ENCODE data around the gene SH3D19. TPM values are rescaled to one million over a fixed set of nuclear protein-coding genes. Genes with fewer than 3 reads are reported as not detected.

The SH3D19 gene
- polyA plus RNA-seq, 2 of the 4 experiments (the other 2 are of a cell fraction), result 15.3 to 22.9 TPM

DNA sequence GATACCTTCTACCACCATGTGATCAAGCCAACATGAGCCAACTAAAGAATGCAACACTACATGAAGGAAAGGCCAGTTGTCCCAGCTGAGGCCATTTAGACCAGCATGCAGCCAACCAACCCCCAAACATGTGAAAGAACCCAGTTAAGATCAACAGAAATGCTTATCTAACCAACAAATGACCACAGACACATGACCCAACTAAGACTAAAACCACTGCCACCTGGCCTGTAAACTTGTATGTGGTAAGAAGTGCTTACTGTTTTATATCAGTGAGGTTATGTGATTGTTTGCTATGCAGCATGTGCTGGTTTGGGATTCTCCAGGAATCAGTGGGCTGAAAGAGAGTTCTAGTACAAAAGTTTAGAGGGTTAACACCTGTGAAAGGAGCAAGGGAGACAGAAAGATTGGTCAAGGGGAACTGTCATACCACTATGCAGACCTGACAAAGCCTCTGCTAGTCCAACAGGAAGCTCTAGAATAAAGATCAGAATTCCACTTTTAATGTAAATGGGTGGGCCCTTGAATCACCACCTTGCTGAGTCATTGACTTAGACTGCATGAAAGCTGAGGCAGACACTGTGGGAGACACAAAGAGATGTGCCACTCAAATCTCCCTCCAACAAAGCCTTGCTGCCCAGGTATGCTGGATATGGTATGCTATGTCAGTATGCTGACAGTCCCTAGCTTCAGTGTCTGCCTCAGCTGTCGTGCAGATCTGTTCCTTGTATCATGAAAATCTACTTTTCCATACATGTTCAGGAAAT is 6.1 kb upstream of the SH3D19 start:
- Histone ChIP-seq H3K4me2 (peak overlapping the region; percentile 35; the same call in 2 of the 3 replicates), H3K27ac (peak overlapping the region; percentile 37 to 58; a peak in 5 of 6 replicates), H3K4me3 (no peak overlapping the region), H3K4me1 (peaks cover 28% of the 10 kb centered on the region), H3K9me3 (no peaks in the 10 kb centered on the region)
- ATAC-seq (peak in 1 of 2 experiments; percentile 77; a peak in 3 of 6 replicates), FAIRE-seq (no peak), DNase-seq (ENCODE audit: low read depth in 1 of 2, low spot score in 1 of 2) (peak in 1 of 2 experiments; percentile 54)
- 89% methylated on average over 1 of the region's 1 CpG for WGBS (ENCODE audit: missing lambda C conversion rate)
- TF ChIP-seq CBX8 (IDR thresholded peaks at IDR 0.05) (no peak), HEYL (CRISPR knock-in tag; IDR thresholded peaks at IDR 0.05) (no peak), MAFK (IDR thresholded peaks at IDR 0.05; ENCODE audit: partially characterized antibody) (peak; percentile 62), TP53 (CRISPR knock-in tag; IDR thresholded peaks at IDR 0.05) (no peak)
- ChIA-PET CTCF (interaction anchor here (0.8 kb wide), 1 partner anchor 13 kb away, joined by 3 read pairs; no protein-coding TSS in a partner anchor), POLR2A (interaction anchor here (0.5 kb wide), 1 partner anchor 69 kb away, joined by 3 read pairs; no protein-coding TSS in a partner anchor)

GRCh38 chr4:151329217-151330007 is 4.0 kb upstream of the SH3D19 start:
- peak in 1 of 2 experiments; percentile 68 for DNase-seq (ENCODE audit: low read depth in 1 of 2, low spot score in 1 of 2)
- no peaks in the 10 kb centered on the region for H3K9me3 ChIP-seq
- 21% methylated on average over 4 of the region's 4 CpGs for WGBS (ENCODE audit: missing lambda C conversion rate)
- H3K4me2 ChIP-seq, result peak overlapping the region; percentile 60
- no peak for ATAC-seq
- CTCF ChIA-PET, result no interaction called here
- FAIRE-seq, result no peak
- peak overlapping the region; percentile 28 to 61; a peak in 4 of 6 replicates for H3K27ac ChIP-seq
- H3K4me1 ChIP-seq, result peaks cover 28% of the 10 kb centered on the region
- POLR2A ChIA-PET, result no interaction called here
- H3K4me3 ChIP-seq, result no peak overlapping the region
- no peak for TF ChIP-seq JUNB (IDR thresholded peaks at IDR 0.05)
- no peak for TF ChIP-seq FOSL2 (IDR thresholded peaks at IDR 0.05)
- TF ChIP-seq FOSL2 (CRISPR knock-in tag; IDR thresholded peaks at IDR 0.05), result peak; percentile 54

GRCh38 chr4:151325949-151326246 is 493 bp upstream of the SH3D19 start:
- ChIA-PET POLR2A (interaction anchor here (0.6 to 2.0 kb wide), 3 partner anchors 10 to 141 kb away, joined by 3 to 15 read pairs (median 4); no protein-coding TSS in a partner anchor), CTCF (interaction anchor here (1.3 kb wide), 1 partner anchor 9 kb away, joined by 3 read pairs; no protein-coding TSS in a partner anchor)
- DNase-seq (ENCODE audit: low read depth in 1 of 2, low spot score in 1 of 2), result no peak
- H3K4me3 ChIP-seq, result peak overlapping the region; percentile 76
- WGBS (ENCODE audit: missing lambda C conversion rate), result 25% methylated on average over 6 of the region's 6 CpGs
- H3K9me3 ChIP-seq, result no peaks in the 10 kb centered on the region
- peak overlapping the region; percentile 80 to 96 for H3K27ac ChIP-seq
- no peak for TF ChIP-seq ESRRA (IDR thresholded peaks at IDR 0.05; ENCODE audit: borderline replicate concordance, low read length)
- TF ChIP-seq HEYL (CRISPR knock-in tag; IDR thresholded peaks at IDR 0.05), result no peak
- TF ChIP-seq NFE2L2 (conservative IDR thresholded peaks at IDR 0.05; ENCODE audit: low read length), result no peak
- no peak for TF ChIP-seq EHMT2 (IDR thresholded peaks at IDR 0.05; ENCODE audit: low read depth)
- TF ChIP-seq CHD2 (IDR thresholded peaks at IDR 0.05; ENCODE audit: low read length, partially characterized antibody), result no peak
- TF ChIP-seq ELK1 (IDR thresholded peaks at IDR 0.05; ENCODE audit: low read depth, low read length), result no peak
- TF ChIP-seq, protein P1, sequence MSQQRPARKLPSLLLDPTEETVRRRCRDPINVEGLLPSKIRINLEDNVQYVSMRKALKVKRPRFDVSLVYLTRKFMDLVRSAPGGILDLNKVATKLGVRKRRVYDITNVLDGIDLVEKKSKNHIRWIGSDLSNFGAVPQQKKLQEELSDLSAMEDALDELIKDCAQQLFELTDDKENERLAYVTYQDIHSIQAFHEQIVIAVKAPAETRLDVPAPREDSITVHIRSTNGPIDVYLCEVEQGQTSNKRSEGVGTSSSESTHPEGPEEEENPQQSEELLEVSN (IDR thresholded peaks at IDR 0.05; ENCODE audit: borderline replicate concordance, low read depth), result no peak
- TF ChIP-seq FOSB (CRISPR knock-in tag; IDR thresholded peaks at IDR 0.05), result no peak
- TF ChIP-seq CBX8 (IDR thresholded peaks at IDR 0.05), result no peak
- no peak for TF ChIP-seq BHLHE40 (IDR thresholded peaks at IDR 0.05; ENCODE audit: low read depth, low read length)
- TF ChIP-seq RARB (CRISPR knock-in tag; IDR thresholded peaks at IDR 0.05), result no peak
- TF ChIP-seq RAD21 (conservative IDR thresholded peaks at IDR 0.05 in 1 of 2, IDR thresholded peaks at IDR 0.05 in 1 of 2), result no peak
- no peak for TF ChIP-seq HOXB5 (CRISPR knock-in tag; IDR thresholded peaks at IDR 0.05)
- no peak for TF ChIP-seq JUNB (IDR thresholded peaks at IDR 0.05)
- H3K4me2 ChIP-seq, result peak overlapping the region; percentile 79
- ATAC-seq, result no peak
- FAIRE-seq, result no peak
- H3K4me1 ChIP-seq, result peaks cover 40% of the 10 kb centered on the region

All from A549 (cell line).